ENCODE data around the gene EIF4ENIF1.
"Not testable (repeated sequence)": the region's sequence is repeated elsewhere in the genome, so short reads cannot be mapped to it uniquely, and the experiment has no call there.

EIF4ENIF1 gene

GRCh38 chr22:31442768-31443489, 46.7 kb downstream of the EIF4ENIF1 start:
- ATAC-seq: no peak

GRCh38 chr22:31441652-31442051, 48.0 kb downstream of the EIF4ENIF1 start:
- no peak for ATAC-seq

- no peak for ATAC-seq
Measured at GRCh38 chr22:31440681-31441080, 49.0 kb downstream of the EIF4ENIF1 start.

- ATAC-seq: no peak
Measured at GRCh38 chr22:31439808-31440207, 49.8 kb downstream of the EIF4ENIF1 start.

GRCh38 chr22:31436132-31436531, 53.5 kb downstream of the EIF4ENIF1 start:
- ATAC-seq: no peak

GRCh38 chr22:31431950-31432349, 57.7 kb downstream of the EIF4ENIF1 start:
- ATAC-seq: no peak

- peak; percentile 32 to 69 for ATAC-seq
Measured at GRCh38 chr22:31425331-31426050, 64.2 kb downstream of the EIF4ENIF1 start.

- ATAC-seq: not testable (repeated sequence)
Measured at GRCh38 chr22:31402350-31402749, 87.3 kb downstream of the EIF4ENIF1 start.

GRCh38 chr22:31400023-31400397, 89.6 kb downstream of the EIF4ENIF1 start:
- ATAC-seq: no peak

GRCh38 chr22:31399211-31400022, 90.2 kb downstream of the EIF4ENIF1 start, which contains the start of gene DRG1:
Gene DRG1 (plus strand): TSS chr22:31399604. CDS start chr22:31399684, 80 bp downstream.
- ATAC-seq: peak; percentile 99

GRCh38 chr22:31398231-31398630, 91.4 kb downstream of the EIF4ENIF1 start:
- no peak for ATAC-seq

GRCh38 chr22:31394326-31394725, 95.3 kb downstream of the EIF4ENIF1 start:
- no peak for ATAC-seq

GRCh38 chr22:31393893-31394292, 95.7 kb downstream of the EIF4ENIF1 start:
- ATAC-seq: no peak

Data from activated CD4-positive, CD25-positive, alpha-beta regulatory T cell treated with anti-CD3 and anti-CD28 coated beads, Interleukin-2, amount 50 U/mL, for 24 hours (primary cell).